PC-9 (cell line): Measurements from ENCODE around the gene USP27X. TPM values are rescaled to one million over a fixed set of nuclear protein-coding genes. Genes with fewer than 3 reads are reported as not detected.

Experiments used
- Bru-seq: library from RNA; stranded (reverse); fragments of 400-500 nt; gene quantifications from one replicate; lab custom pipeline; 2021; lab: Mats Ljungman, UMichigan
- BruChase-seq, 2 experiments: library from RNA; stranded (reverse); fragments of 400-500 nt; gene quantifications; one replicate each; lab custom pipeline; 2021; lab: Mats Ljungman, UMichigan
- BruUV-seq: library from RNA; stranded (reverse); fragments of 400-500 nt; replicated peaks from 2 replicates; lab custom pipeline; 2021; lab: Mats Ljungman, UMichigan
- CTCF ChIA-PET: fragments of 300-600 bp; sonication (Branson Sonifier 250); formaldehyde crosslinking; loops from one replicate; lab custom pipeline; 2022; ENCODE audit warnings: antibody characterized with exemption; lab: Charles Lee
- POLR2A ChIA-PET: fragments of 300-600 bp; sonication (Branson Sonifier 250); formaldehyde crosslinking; loops from one replicate; lab custom pipeline; 2022; ENCODE audit warnings: antibody characterized with exemption; ENCODE audit not compliant: unreplicated experiment; lab: Charles Lee
- DNase-seq, 2 experiments: peaks; one replicate each; pipeline versions ENCODE4 v3.0.0 to v3.0.0-alpha.2; 2015 to 2022; ENCODE audit warnings: mixed read lengths in 1 of 2
- H2AFZ ChIP-seq: fragments of 200-600 bp; sonication (generic); 2 replicates; pipeline ENCODE4 v1.8.1; 2017; ENCODE audit warnings: antibody characterized with exemption
- H3F3A ChIP-seq: fragments of 200-600 bp; sonication (generic); 2 replicates; pipeline ENCODE4 v1.8.1; 2017; ENCODE audit warnings: antibody characterized with exemption, mild to moderate bottlenecking, low read depth; ENCODE audit not compliant: insufficient read depth
- H3K27ac ChIP-seq: fragments of 200-600 bp; sonication (generic); 2 replicates; pipeline ENCODE4 v1.6.1; 2016; ENCODE audit warnings: mixed run types
- H3K27me3 ChIP-seq: fragments of 200-600 bp; sonication (generic); 2 replicates; pipeline ENCODE4 v1.6.1; 2016; ENCODE audit warnings: low read depth, mixed run types; ENCODE audit not compliant: insufficient read depth
- H3K36me3 ChIP-seq: fragments of 200-600 bp; sonication (generic); 2 replicates; pipeline ENCODE4 v1.6.1; 2016; ENCODE audit warnings: low read depth, mixed run types
- H3K4me1 ChIP-seq: fragments of 200-600 bp; sonication (generic); replicated peaks from 2 replicates; pipeline ENCODE4 v1.6.1; 2016; ENCODE audit warnings: mixed run types; ENCODE audit not compliant: insufficient read depth
- H3K4me2 ChIP-seq: fragments of 200-600 bp; sonication (generic); 2 replicates; pipeline ENCODE4 v1.6.1; 2017; ENCODE audit warnings: mixed run types
- H3K4me3 ChIP-seq: fragments of 200-600 bp; sonication (generic); 2 replicates; pipeline ENCODE4 v1.6.1; 2016; ENCODE audit warnings: mixed run types
- H3K79me2 ChIP-seq: fragments of 200-600 bp; sonication (generic); 2 replicates; pipeline ENCODE4 v1.6.1; 2017; ENCODE audit warnings: low read depth, mixed run types
- H3K9me2 ChIP-seq: fragments of 200-600 bp; sonication (generic); 2 replicates; pipeline ENCODE4 v1.8.1; 2017; ENCODE audit warnings: mild to moderate bottlenecking; ENCODE audit not compliant: insufficient read depth
- H3K9me3 ChIP-seq: fragments of 200-600 bp; sonication (generic); 2 replicates; pipeline ENCODE4 v1.8.1; 2016; ENCODE audit warnings: low read depth; ENCODE audit not compliant: insufficient read depth
- H4K20me1 ChIP-seq: fragments of 200-600 bp; sonication (generic); 2 replicates; pipeline ENCODE4 v1.8.1; 2017; ENCODE audit not compliant: insufficient read depth
- EZH2 ChIP-seq: fragments of 200-600 bp; sonication (generic); IDR thresholded peaks from 2 replicates; pipeline ENCODE4 v1.8.0; 2017; ENCODE audit warnings: antibody characterized with exemption, low read depth
- intact Hi-C: fragments of 100-400 bp; cut with micrococcal nuclease; formaldehyde crosslinking; loops from one replicate; pipeline ENCODE4 v1.10.0; 2022; ENCODE audit not compliant: unreplicated experiment
- long read RNA-seq: library from polyadenylated mRNA; stranded (forward); transcript quantifications from one replicate; pipeline ENCODE4 v2.0.0, GENCODE V29; 2022
- total RNA-seq: library from RNA; stranded (reverse); gene quantifications from 2 replicates; pipeline ENCODE4 v1.2.3, GENCODE V29; 2021
- TF ChIP-seq, protein P1 (sequence below): fragments of 200-600 bp; sonication (generic); conservative IDR thresholded peaks from 2 replicates; pipeline ENCODE4 v1.6.1; 2017; ENCODE audit warnings: mixed run types, antibody characterized with exemption, mild to moderate bottlenecking, moderate library complexity

USP27X gene
- total RNA-seq (1.1 and 1.3 TPM in 2 replicates), Bru-seq, nascent RNA (percentile 34 among the genes with signal in this experiment), BruChase-seq, experiment 1, labeled RNA remaining after a 2-hour chase (percentile 47 among the genes with signal in this experiment), BruChase-seq, experiment 2, labeled RNA remaining after a 6-hour chase (percentile 36 among the genes with signal in this experiment)
- long read RNA-seq: 0 reads

DNA sequence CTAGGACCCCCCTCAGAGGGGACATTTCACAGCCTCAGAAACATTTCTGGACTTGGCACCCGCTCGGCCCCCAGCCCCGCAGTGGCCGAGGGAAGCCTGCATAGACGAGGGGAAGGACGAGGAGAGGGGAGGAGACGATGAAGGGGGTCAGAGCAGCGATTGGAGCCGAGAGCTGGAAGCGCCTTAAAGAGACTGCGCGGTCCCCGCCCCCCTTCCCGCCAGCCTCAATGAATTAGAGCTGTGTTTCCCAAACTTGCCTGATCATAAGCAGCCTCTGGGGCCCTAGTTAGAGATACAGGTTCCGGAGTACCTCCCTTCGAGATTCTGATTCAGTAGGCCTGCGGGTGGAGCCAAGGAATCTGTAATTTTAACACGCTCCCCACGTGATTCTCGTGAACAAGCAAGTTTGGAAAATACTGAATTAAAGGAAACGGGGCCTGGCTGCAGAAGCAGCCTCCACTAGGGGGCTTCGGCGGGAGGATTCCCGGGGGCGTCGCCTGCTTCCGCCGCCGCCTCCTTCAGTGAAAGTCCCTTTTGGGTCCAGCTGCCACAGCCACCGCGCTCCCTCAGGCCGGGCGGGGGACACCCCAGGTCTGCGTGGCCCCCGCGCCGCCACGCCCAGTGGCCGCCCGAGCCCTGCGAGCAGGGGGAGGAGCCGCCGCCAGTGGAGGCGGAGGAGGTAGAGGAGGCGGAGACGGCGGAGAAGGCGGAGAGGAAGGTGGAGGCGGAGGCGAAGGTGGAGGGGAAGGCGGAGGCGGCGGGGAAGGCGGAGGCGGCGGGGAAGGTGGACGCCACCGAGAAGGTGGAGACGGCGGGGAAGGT lies at the start of gene USP27X:
TSS of gene USP27X (plus strand) at position 651 of the 822 bp plus-strand sequence. CDS start 824 bp downstream, outside the sequence.
- TF ChIP-seq, protein P1, sequence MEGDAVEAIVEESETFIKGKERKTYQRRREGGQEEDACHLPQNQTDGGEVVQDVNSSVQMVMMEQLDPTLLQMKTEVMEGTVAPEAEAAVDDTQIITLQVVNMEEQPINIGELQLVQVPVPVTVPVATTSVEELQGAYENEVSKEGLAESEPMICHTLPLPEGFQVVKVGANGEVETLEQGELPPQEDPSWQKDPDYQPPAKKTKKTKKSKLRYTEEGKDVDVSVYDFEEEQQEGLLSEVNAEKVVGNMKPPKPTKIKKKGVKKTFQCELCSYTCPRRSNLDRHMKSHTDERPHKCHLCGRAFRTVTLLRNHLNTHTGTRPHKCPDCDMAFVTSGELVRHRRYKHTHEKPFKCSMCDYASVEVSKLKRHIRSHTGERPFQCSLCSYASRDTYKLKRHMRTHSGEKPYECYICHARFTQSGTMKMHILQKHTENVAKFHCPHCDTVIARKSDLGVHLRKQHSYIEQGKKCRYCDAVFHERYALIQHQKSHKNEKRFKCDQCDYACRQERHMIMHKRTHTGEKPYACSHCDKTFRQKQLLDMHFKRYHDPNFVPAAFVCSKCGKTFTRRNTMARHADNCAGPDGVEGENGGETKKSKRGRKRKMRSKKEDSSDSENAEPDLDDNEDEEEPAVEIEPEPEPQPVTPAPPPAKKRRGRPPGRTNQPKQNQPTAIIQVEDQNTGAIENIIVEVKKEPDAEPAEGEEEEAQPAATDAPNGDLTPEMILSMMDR: peak; percentile 52; the same call in 1 of the 2 replicates
- TF ChIP-seq EZH2: no peak
- H2AFZ ChIP-seq: no peak within 1 kb of the TSS
- no peaks in the 10 kb centered on the region for H3F3A ChIP-seq
- ChIA-PET CTCF (no interaction called here), POLR2A (interaction anchor here (0.6 to 0.7 kb wide), 3 partner anchors 15 to 1340 kb away, joined by 3 to 5 read pairs (median 5); no protein-coding TSS in a partner anchor)
- no peaks in the 10 kb centered on the region for H3K9me2 ChIP-seq
- no TSS peak for BruUV-seq
- H3K27me3 ChIP-seq: no peaks in the 10 kb centered on the region
- no peak within 1 kb of the TSS for H3K27ac ChIP-seq
- H4K20me1 ChIP-seq: no peaks in the 10 kb centered on the region
- H3K4me2 ChIP-seq: peak within 1 kb of the TSS; percentile 69
- H3K4me1 ChIP-seq: no peaks in the 10 kb centered on the region
- DNase-seq: peak; percentile 38 to 66
- H3K36me3 ChIP-seq: no peaks in the 10 kb centered on the region
- no peaks in the 10 kb centered on the region for H3K79me2 ChIP-seq
- H3K4me3 ChIP-seq: peak within 1 kb of the TSS; percentile 51; the same call in 1 of the 2 replicates
- H3K9me3 ChIP-seq: no peaks in the 10 kb centered on the region
- intact Hi-C loops: loop anchor here (5.0 kb wide), 1 partner anchor 1117 kb away; the partner anchor contains the start of gene GLOD5

DNA sequence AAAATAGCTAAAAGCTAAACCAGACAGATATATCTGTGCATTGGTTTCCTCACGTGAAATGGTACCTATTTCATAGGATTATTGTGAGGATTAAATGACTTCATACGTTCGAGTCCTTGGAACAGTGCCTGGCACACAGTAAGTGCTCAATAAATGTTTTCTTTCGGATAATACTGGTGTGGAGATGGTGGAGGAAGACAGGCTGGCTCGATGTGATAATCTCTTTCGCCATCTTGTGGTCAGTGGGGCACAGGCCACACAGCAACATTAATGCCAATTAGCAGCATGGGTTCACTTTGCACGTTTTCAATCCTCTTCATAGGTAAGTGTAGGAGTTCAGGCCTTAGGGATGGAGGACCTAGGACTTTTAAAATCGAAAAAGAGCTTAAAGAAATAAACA lies 40.9 kb upstream of the USP27X start:
- intact Hi-C loops: no loop called here
- Histone ChIP-seq H3K27me3 (no peaks in the 10 kb centered on the region), H3K9me3 (no peaks in the 10 kb centered on the region), H3K79me2 (no peaks in the 10 kb centered on the region), H3K27ac (no peak overlapping the region), H3K4me2 (no peak overlapping the region), H3K4me3 (no peak overlapping the region), H3F3A (no peaks in the 10 kb centered on the region), H3K4me1 (no peaks in the 10 kb centered on the region), H3K36me3 (no peaks in the 10 kb centered on the region), H3K9me2 (no peaks in the 10 kb centered on the region), H2AFZ (no peak overlapping the region), H4K20me1 (no peaks in the 10 kb centered on the region)
- POLR2A ChIA-PET: interaction anchor here (0.6 kb wide), 1 partner anchor 80 kb away, joined by 3 read pairs; no protein-coding TSS in a partner anchor
- peak in 1 of 2 experiments; percentile 6 for DNase-seq
- TF ChIP-seq, protein P1: peak; percentile 45; the same call in 1 of the 2 replicates
- no peak for TF ChIP-seq EZH2
- BruUV-seq: no TSS peak
- CTCF ChIA-PET: no interaction called here

DNA sequence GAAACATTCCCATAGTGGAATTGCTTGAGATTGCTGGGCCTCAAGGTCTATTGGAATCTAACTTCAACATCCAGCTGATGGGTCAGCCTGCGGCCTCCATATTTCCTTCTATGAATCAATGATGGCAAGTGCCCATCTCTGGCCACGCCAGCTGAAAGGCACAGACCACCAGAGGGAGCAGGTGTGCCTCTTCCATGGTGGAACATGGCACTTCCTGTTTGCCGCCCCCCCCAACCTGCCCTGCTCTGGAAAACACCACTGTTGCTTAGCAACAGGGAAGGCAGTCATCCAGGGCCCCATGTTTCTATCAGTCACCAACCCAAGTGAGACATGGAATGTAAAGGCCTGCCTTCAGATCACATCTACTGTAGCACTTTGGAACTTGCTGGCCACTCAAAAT lies 38.6 kb upstream of the USP27X start:
- CTCF ChIA-PET: no interaction called here
- Histone ChIP-seq H3K79me2 (no peaks in the 10 kb centered on the region), H3K27ac (no peak overlapping the region), H3K4me3 (no peak overlapping the region), H3K36me3 (no peaks in the 10 kb centered on the region), H3K27me3 (no peaks in the 10 kb centered on the region), H3F3A (no peaks in the 10 kb centered on the region), H3K9me3 (no peaks in the 10 kb centered on the region), H4K20me1 (no peaks in the 10 kb centered on the region), H3K9me2 (no peaks in the 10 kb centered on the region), H3K4me2 (no peak overlapping the region), H3K4me1 (no peaks in the 10 kb centered on the region), H2AFZ (no peak overlapping the region)
- peak in 1 of 2 experiments; percentile 23 for DNase-seq
- POLR2A ChIA-PET: no interaction called here
- TF ChIP-seq EZH2: no peak
- TF ChIP-seq, protein P1: 0 out of 2 replicates have a peak, but pooled peaks have one; percentile 33
- intact Hi-C loops: no loop called here
- no TSS peak for BruUV-seq
